HG02610 (cell line): ENCODE data around the gene NRCAM.

Experiments used
- ATAC-seq: cut with Tn5 transposase; IDR thresholded peaks from one replicate; pipeline ENCODE4 v1.9.1; 2021; ENCODE audit warnings: mild to moderate bottlenecking, moderate library complexity; ENCODE audit not compliant: unreplicated experiment

Gene NRCAM

GRCh38 chr7:108142180-108142579, 314.1 kb downstream of the NRCAM start:
- no peak for ATAC-seq

DNA sequence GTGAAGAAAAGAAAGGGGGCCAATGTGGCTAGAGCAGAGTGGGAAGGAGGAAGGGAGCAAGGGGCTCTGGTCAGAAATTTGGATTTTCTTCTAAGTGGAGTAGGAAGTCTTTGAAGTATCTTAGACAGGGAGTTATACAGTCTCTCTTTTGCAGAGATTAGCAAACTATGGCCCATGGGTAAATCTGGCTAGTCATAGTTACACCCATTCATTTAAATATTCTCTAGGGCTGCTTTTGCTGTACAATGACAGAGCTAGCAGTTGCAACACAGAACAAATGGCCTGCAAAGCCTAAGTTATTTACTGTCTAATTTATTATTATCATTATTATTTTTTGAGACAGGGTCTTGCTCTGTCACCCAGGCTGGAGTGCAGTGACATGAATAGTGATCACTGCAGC, 315.6 kb downstream of the NRCAM start:
- ATAC-seq, result no peak

DNA sequence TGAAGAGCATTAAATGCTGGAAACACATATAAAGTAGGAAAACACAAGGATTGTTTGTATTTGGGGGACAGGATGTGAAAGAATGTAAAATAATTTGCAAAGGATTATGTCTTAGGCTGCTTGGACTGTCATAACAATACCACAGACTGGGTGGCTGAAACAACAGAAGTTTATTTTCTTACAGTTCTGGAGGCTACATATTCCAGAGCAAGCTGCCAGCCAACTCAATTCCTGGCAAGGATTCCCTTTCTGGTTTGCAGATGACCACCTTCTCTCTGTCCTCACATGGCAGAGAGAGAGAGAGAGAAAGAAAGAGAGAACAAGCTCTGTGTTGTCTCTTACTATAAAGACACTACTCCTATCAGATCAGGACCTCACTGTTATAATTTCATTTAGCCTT, 317.3 kb downstream of the NRCAM start:
- ATAC-seq, result no peak

DNA sequence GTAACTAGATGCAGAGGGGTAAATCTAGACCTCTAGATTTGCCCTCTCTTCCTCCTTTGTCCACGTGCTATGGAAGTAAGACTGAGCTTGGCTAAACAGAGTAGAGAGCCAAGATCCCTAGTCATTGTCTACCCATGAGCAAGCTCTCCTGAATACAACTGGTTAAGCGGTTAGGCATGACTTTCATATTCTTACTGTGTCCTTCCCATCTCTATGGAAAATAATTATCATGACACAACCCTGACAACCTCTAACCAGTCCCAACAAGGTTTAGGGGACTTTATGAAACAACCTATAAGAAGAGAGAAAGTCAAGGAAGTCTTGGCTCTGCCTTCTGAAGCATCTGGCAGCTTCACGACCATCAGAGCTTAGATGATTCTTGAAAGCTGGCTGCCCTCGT, 318.2 kb downstream of the NRCAM start:
- no peak for ATAC-seq

DNA sequence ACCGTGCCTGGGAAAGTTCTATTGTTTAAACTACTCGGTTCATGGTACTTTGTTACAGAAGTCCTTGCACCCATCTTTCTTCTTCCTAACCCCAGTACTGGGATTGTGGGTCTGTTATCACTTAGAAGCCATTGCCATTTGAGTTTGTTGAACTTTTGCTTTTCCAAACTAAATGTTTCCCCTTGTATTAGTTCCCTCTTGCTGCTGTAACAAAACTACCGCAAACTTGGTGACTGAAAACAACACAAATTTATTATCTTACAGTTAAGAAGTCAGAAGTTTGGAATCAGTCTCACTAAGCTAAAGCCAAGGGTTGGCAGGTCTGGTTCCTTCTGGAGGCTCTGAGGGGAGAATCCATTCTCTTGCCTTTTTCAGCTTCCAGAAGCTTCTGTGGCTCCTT, 319.2 kb downstream of the NRCAM start:
- ATAC-seq, result no peak

DNA sequence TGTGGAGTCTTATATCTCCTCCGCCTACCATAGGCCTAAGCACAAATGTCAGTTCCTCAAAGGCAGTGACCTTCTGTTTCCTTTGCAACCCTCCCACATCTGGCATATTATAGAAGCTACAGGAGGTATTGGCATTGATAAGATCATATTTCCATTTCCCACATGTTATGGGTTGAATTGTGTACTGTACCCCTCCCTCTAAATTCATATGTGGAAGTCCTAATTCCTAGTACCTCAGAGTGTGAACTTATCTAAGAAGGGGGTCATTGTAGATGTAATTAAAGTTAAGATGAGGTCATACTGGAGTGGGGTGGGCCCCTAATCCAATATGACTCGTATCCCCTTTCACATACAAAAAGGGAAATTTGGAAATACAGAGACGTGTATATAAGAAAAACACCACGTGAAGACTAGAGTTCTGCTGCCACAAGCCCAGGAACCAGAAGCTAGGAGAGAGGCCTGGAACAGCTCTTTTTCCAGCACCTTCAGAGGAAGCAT, 320.0 kb downstream of the NRCAM start:
- ATAC-seq, result peak; percentile 10

DNA sequence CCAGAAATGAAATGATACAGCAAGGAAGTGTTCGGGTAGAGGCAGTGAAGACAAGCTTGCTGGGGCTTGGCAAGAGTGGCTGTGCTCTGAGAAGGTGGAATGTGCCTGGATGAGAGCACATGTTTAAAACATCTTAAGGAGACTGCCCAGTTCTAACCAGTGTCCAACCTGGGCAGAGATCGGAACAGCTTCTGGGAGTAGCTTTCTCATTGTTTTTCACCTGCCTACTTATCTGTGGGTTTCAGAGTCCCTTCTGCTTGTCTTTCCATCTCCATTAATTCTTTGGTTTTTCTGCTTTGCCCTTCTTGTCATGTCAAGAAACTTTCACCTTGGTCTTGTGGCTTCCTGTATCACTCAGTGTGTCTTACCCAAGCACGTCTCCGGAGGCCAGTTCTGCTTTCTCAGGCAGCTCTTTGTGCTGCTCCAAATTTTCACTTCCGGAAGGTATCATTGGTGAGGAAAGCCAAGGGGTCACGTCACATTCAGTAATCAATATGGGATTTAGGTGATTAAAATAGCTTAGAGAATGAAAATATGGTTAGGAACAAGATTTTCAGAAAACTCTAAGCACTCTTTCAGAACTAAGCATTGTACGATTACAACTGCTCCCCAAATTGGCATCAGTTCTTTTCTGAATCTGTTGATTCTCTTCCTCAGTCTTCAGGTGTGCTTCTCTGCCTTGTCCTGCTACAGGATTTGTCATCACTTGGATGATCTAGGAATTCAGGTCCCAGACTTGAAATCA, 320.6 kb downstream of the NRCAM start:
- ATAC-seq, result peak; percentile 97

- no peak for ATAC-seq
Measured at GRCh38 chr7:108134486-108134885, 321.8 kb downstream of the NRCAM start.

- ATAC-seq, result no peak
Measured at GRCh38 chr7:108132551-108133265, 323.5 kb downstream of the NRCAM start.

DNA sequence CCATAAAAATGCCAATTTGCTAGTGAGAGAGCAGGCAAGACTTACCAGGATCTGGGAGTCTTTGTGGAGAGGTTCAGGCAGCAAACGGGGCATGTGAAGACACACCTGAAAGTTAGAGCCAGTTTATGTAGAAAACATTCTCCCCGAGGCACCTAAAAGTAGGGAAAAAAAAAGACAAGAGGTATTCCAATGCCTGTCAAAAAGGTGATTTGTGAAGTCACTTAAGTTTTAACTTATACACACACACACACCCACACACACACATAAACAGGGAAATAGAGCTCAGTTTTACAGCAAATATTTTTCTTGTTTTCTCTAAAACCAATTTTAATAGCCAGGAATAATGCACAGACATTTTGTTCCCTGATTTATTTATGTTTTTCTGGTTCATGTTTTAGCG, 326.0 kb downstream of the NRCAM start, which contains the start of gene LAMB4:
Gene LAMB4, minus strand, starts transcription at position 101 of the 400 bp plus-strand sequence. CDS start 7,197 bp downstream, outside the sequence.
- no peak for ATAC-seq

- ATAC-seq, result no peak
Measured at GRCh38 chr7:108129018-108129965, 326.9 kb downstream of the NRCAM start.

DNA sequence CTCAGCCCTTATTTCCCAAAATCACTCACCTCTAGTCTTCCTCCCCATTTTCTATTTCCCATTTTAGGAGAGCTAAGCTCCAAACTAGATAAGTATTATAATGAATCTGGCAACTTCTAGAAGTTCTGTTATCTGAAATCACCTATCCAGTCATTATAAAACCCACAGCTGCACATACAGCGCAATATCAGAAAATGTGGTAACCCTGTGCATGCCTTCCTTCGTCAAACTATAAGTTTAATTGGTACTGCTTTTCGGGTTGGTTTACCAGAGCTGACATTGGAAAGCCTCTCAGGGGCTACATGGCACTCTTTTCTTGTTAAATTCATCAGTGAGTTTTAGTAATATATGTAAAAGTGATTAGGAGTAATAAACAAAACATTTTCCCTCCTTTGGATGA, 327.7 kb downstream of the NRCAM start:
- no peak for ATAC-seq

GRCh38 chr7:108127461-108127860, 328.8 kb downstream of the NRCAM start:
- ATAC-seq, result no peak

- ATAC-seq, result no peak
Measured at GRCh38 chr7:108124820-108125219, 331.4 kb downstream of the NRCAM start.

- ATAC-seq, result peak; percentile 77
Measured at GRCh38 chr7:108122181-108122580, 334.1 kb downstream of the NRCAM start.

- ATAC-seq, result no peak
Measured at GRCh38 chr7:108120933-108121332, 335.3 kb downstream of the NRCAM start.

DNA sequence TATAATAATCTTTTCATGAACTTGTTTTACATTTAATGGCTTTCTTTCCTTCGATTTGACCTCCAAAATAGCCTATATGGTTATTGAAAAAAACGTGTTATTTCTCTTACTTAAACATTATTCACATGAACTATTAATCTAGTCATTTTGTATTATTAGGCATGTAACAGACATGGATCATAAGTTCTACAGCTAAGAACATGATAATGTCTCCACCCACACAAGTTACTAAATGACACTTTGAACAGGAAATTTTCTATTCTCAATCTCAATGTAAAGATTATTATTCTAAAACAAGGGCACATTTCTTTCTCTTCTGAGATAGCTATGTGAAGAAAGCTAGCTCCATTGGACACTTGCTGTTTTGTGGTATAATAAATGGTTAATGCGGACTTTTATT, 336.0 kb downstream of the NRCAM start:
- ATAC-seq, result no peak

DNA sequence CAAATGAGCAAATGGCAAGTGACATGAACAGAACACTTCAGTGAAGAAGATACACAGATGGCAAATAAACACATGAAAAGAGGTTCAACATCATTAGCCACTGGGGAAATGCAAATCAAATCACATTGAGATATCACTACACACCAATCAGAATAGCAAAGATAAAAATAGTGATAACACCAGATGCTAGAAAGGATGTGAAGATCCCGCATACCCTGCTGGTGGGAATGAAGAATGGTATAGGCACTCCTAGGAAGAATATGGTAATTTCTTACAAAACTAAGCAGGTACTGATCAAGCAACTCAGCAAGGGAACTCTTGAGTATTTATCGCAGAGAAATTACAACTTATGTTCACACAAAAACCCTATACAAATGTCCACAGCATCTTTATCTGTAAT, 337.3 kb downstream of the NRCAM start:
- no peak for ATAC-seq

GRCh38 chr7:108114117-108114841, 342.0 kb downstream of the NRCAM start:
- ATAC-seq, result peak; percentile 86

DNA sequence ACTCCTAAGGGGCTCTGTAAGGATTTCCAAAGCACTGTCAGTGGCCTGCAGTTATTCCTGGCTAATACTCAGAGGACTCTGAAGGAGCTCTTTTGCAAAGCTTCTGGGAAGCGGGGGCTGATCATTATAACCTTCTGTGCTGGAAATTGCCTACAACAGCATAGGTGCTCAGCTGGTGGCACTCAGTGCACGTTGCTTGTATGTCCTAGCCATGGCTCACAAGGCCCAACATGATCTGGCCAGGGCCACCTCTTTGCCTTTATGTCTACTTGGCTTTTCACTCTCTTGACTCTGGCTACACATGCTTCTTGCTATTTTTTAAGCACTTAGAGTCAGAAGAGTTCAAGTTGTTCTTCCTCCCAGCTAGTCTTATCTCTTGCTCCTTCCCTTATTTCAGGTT, 343.6 kb downstream of the NRCAM start:
- no peak for ATAC-seq
